ENCODE data around the gene CDKL1. TPM values are rescaled to one million over a fixed set of nuclear protein-coding genes. Genes with fewer than 3 reads are reported as not detected.

Gene CDKL1
- polyA plus RNA-seq, 3 donors = 1.2 to 2.5 (median 1.3) TPM

- Histone ChIP-seq H3K36me3 (replicated peaks in 1 of 2; ENCODE audit: control insufficient read depth in 1 of 2, insufficient read depth in 2 of 2, low read length in 2 of 2) (no peaks in the 10 kb centered on the region), H3K4me1 (ENCODE audit: control insufficient read depth in 1 of 2, insufficient read depth in 2 of 2, low read length in 2 of 2) (no peaks in the 10 kb centered on the region), H4K20me1 (ENCODE audit: insufficient read depth, low read length) (no peaks in the 10 kb centered on the region), H3K79me2 (ENCODE audit: insufficient read depth, low read length) (no peaks in the 10 kb centered on the region), H3K27me3 (ENCODE audit: control insufficient read depth in 2 of 2, insufficient read depth in 2 of 2, low read length in 2 of 2) (no peaks in the 10 kb centered on the region), H3K9ac (ENCODE audit: insufficient read depth, low read length, poor library complexity, severe bottlenecking) (no peak overlapping the region), H3K27ac (ENCODE audit: low read depth in 1 of 2, low read length in 2 of 2) (no peak overlapping the region), H3K9me3 (replicated peaks in 1 of 2; ENCODE audit: control insufficient read depth in 1 of 2, insufficient read depth in 1 of 2, low read length in 2 of 2) (no peaks in the 10 kb centered on the region), H3K4me2 (replicated peaks; ENCODE audit: extremely low read depth, low read length, poor library complexity, severe bottlenecking) (no peak overlapping the region), H2AFZ (ENCODE audit: insufficient read depth, low read depth, low read length, poor library complexity, severe bottlenecking) (no peak overlapping the region), H3K4me3 (replicated peaks in 1 of 3; ENCODE audit: low read depth in 2 of 3, low read length in 3 of 3) (no peak overlapping the region)
- Mint-ChIP-seq H3K36me3 (peaks cover 3 to 5% of the 10 kb centered on the region in 2 donors), H3K9me3 (no peaks in the 10 kb centered on the region), H3K27me3 (ENCODE audit: low read depth in 3 of 3) (no peaks in the 10 kb centered on the region), H3K4me3 (no peak overlapping the region), H3K4me1 (no peaks in the 10 kb centered on the region), H3K27ac (peak overlapping the region in 1 of 7 donors; percentile 55)
- DNase-seq = no peak
- TF ChIP-seq CTCF (IDR thresholded peaks at IDR 0.05) = no peak
- intact Hi-C loops (cut with micrococcal nuclease) = no loop called here
Observed at GRCh38 chr14:50285861-50286260, 110.8 kb downstream of the CDKL1 start.

Small RNA genes within 50 kb of the gene (small RNA-seq; reads per million reads assigned to genes)
- gene MIR4504 (ENCODE audit: insufficient read length, low read depth) = not detected

Other genes starting within 250 kb of the CDKL1 start
- gene SOS2, start 165.3 kb downstream of the CDKL1 start, polyA plus RNA-seq = 10 to 100 TPM in 2 of 3 donors, 1 to 10 TPM in 1; 9.3 to 24.3 (median 12.0) TPM
- under 1 TPM; 0.11 to 0.86 (median 0.48) TPM for gene L2HGDH, start 84.7 kb downstream of the CDKL1 start, polyA plus RNA-seq
- gene DMAC2L, start 84.6 kb downstream of the CDKL1 start, polyA plus RNA-seq = 10 to 100 TPM; 13.4 to 17.3 (median 16.4) TPM
- gene MAP4K5, start 135.7 kb upstream of the CDKL1 start, polyA plus RNA-seq = 1 to 10 TPM; 5.0 to 9.1 (median 7.7) TPM
- 1 to 10 TPM in 1 of 3 donors, under 1 TPM in 2; 0.36 to 1.1 (median 0.99) TPM for gene ATL1, start 163.3 kb upstream of the CDKL1 start, polyA plus RNA-seq